T-helper 17 cell (primary cell): Measurements from ENCODE around the gene MEGF8. TPM values are rescaled to one million over a fixed set of nuclear protein-coding genes. Genes with fewer than 3 reads are reported as not detected.

ENCODE experiments used
- ATAC-seq: fragments of 150-1000 bp; cut with Tn5 transposase; 2 replicates; pipeline ENCODE4 v1.10.0; 2021; ENCODE audit warnings: mild to moderate bottlenecking, moderate library complexity
- DNase-seq, 3 donors: peaks; one replicate each; pipeline versions ENCODE4 v3.0.0 to v3.0.0-alpha.2; 2020 to 2021
- H3K9me3 ChIP-seq: one replicate; pipeline ENCODE4 v1.7.0; 2013; ENCODE audit warnings: low read length, mild to moderate bottlenecking; ENCODE audit not compliant: control insufficient read depth, poor library complexity, severe bottlenecking
- H3K27ac Mint-ChIP-seq: one replicate; pipeline ENCODE4 v1.8.0; 2022; ENCODE audit warnings: mild to moderate bottlenecking, moderate library complexity, mixed read lengths
- H3K27me3 Mint-ChIP-seq: one replicate; pipeline ENCODE4 v1.8.0; 2022; ENCODE audit warnings: mixed read lengths
- H3K36me3 Mint-ChIP-seq: one replicate; pipeline ENCODE4 v1.8.0; 2022; ENCODE audit warnings: low read depth, mixed read lengths
- H3K4me1 Mint-ChIP-seq: one replicate; pipeline ENCODE4 v1.8.0; 2022; ENCODE audit warnings: mild to moderate bottlenecking, mixed read lengths
- H3K4me3 Mint-ChIP-seq: one replicate; pipeline ENCODE4 v1.8.0; 2022; ENCODE audit warnings: mild to moderate bottlenecking, moderate library complexity, mixed read lengths
- total RNA-seq, 4 donors: library from RNA in 2 of 4; stranded (reverse) in 2 of 4; gene quantifications; one replicate each; pipeline ENCODE4 v1.2.3 and lab custom pipeline; 2022 to 2026

Gene MEGF8
- total RNA-seq, 2 donors from 2014 or later = 4.6 to 6.1 TPM

DNA sequence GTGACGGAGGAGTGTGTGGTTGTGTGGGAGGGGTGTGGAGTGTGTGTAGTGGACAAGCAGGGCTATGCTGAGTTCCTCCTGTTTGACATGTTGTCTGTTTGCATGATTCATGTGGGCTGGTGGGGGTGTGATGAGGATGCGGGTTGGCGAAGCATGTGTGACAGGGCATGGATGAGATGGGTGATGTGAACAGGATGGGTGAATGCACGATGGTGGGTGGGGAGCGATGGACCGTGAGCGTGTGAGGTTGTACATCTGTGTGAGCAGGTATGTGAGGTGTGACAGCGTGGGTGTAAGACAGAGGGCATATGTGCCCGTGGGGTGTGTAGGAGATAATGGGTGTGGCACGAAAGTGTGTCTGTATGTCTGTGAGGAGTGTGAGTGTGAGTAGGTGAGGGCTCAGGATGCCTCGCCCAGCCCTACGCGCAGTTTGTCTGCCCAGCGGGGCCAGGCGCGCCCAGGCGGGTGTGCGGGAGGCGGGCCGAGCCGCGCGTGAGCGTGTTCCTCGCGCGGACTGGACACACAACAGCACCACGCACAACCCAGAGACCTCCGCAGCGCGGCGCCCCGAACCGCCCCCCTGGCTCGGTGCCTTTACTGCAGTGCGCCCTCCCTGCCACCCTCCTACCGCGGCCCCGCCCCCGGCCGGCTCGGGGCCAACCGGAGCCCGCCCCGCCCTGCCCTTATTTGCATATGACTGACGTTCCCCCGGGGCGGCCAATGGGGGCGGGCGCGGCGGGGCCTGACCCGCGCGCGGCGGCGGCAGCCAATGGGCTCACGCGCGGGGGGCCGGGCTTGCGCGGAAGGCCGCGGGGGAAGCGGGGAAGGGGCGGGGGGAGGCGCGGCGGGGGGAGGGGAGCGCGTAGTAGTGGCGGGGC is 42.0 kb upstream of the MEGF8 start:
- no peaks in the 10 kb centered on the region for H3K9me3 ChIP-seq
- H3K27me3 Mint-ChIP-seq = no peaks in the 10 kb centered on the region

DNA sequence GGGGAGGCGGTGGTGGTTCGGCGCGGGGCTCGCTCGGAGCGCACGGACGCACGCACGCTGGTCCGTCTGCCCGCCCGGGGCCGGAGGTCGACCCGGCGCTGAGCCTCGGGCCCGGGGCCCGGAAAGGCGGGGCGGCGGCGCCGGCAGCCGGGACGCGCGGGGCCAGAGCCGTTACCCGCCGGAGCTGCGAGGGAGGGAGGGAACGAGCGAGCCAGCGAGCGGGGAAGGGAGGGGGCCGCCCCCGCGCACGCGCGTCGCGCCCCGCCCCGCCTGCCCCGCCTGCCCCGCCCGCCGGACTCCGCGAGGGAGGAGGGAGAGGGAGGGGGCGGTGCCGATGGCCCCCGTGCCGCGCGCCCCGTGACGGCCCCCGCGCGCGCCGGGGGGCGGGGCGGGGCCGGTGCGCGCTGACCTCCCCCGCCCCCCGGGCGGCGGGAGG is 41.4 kb upstream of the MEGF8 start:
- peak; percentile 52 for ATAC-seq
- no peak overlapping the region for H3K4me3 Mint-ChIP-seq
- DNase-seq = peak; percentile 75 to 91 (median 89)
- no peaks in the 10 kb centered on the region for H3K27me3 Mint-ChIP-seq
- no peak overlapping the region for H3K27ac Mint-ChIP-seq
- H3K36me3 Mint-ChIP-seq = peaks cover 5% of the 10 kb centered on the region
- H3K9me3 ChIP-seq = no peaks in the 10 kb centered on the region
- H3K4me1 Mint-ChIP-seq = peaks cover 36% of the 10 kb centered on the region

More for the DNA sequence above, 42.0 kb upstream of the MEGF8 start:
- Mint-ChIP-seq H3K27ac (no peak overlapping the region), H3K4me1 (peaks cover 41% of the 10 kb centered on the region), H3K36me3 (peaks cover 5% of the 10 kb centered on the region), H3K4me3 (no peak overlapping the region)
- ATAC-seq = peak; percentile 73
- peak; percentile 92 to 98 (median 97) for DNase-seq

- Mint-ChIP-seq H3K4me1 (peaks cover 29% of the 10 kb centered on the region), H3K27me3 (no peaks in the 10 kb centered on the region), H3K4me3 (peak overlapping the region; percentile 99), H3K27ac (peak overlapping the region; percentile 97), H3K36me3 (peaks cover 3% of the 10 kb centered on the region)
- no peaks in the 10 kb centered on the region for H3K9me3 ChIP-seq
- DNase-seq = no peak
- ATAC-seq = no peak
These were observed 40.7 kb upstream of the MEGF8 start for GRCh38 chr19:42284591-42285341.

DNA sequence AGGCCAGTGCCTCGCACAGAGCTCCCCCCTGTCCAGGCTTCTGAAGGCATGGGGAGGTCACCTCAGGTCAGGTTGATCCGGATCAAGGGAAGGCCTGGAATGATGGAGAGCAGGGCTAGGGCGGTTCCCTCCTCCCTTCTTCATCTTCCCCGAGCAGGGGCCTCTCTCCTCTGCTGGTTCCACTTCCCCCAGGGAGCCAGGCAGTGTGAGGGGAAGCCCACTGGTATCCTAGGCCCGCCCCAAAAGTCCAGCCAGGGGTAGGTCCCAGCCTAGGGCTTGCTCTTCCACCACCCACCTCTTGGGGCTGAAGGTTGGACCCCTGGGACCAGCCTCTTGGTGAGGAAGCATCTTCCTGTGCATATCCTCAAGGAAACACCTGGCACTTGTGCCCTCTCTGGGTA is 39.9 kb upstream of the MEGF8 start:
- H3K4me3 Mint-ChIP-seq = peak overlapping the region; percentile 57
- H3K4me1 Mint-ChIP-seq = peaks cover 29% of the 10 kb centered on the region
- ATAC-seq = no peak
- no peaks in the 10 kb centered on the region for H3K27me3 Mint-ChIP-seq
- H3K27ac Mint-ChIP-seq = peak overlapping the region; percentile 97
- DNase-seq = no peak
- H3K9me3 ChIP-seq = no peaks in the 10 kb centered on the region
- peaks cover 3% of the 10 kb centered on the region for H3K36me3 Mint-ChIP-seq

GRCh38 chr19:42285988-42286348 is 39.5 kb upstream of the MEGF8 start:
- Mint-ChIP-seq H3K36me3 (peaks cover 3% of the 10 kb centered on the region), H3K4me1 (peaks cover 29% of the 10 kb centered on the region), H3K27me3 (no peaks in the 10 kb centered on the region), H3K4me3 (peak overlapping the region; percentile 57), H3K27ac (peak overlapping the region; percentile 97)
- DNase-seq = no peak
- no peaks in the 10 kb centered on the region for H3K9me3 ChIP-seq
- ATAC-seq = no peak

DNA sequence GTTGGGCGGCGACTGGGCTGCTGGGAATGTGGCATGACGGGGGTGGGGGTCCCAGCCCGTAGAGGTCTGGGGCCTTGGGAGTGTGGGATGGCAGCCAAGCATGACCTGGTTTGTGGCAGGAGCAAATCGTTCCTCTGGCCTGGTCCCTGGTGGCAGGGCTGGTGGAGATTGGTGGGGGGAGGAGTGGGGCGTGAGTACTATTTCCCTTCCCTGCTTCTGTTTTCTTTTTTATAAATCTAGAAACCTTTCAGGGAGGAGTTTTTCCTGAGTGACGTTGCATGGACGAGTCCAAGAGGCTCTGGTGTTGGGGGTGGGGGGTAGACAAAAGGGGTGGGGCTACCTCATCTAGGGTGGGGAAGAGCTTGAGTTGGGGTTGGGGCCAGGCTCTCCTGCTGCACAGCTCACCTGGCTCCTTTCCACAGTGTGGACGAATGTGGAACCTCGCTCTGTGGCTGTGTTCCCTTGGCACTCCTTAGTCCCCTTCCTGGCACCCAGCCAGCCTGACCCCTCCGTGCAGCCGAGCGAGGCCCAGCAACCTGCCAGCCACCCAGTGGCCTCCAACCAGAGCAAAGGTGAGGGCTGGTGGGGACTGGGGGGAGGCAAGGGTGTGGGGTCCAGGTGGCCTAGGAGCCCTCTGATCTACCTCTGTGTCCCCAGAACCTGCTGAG is 39.0 kb upstream of the MEGF8 start:
- DNase-seq (no peak), ATAC-seq (no peak)
- H3K4me1 Mint-ChIP-seq = peaks cover 28% of the 10 kb centered on the region
- peak overlapping the region; percentile 57 for H3K4me3 Mint-ChIP-seq
- H3K27me3 Mint-ChIP-seq = no peaks in the 10 kb centered on the region
- H3K9me3 ChIP-seq = no peaks in the 10 kb centered on the region
- H3K36me3 Mint-ChIP-seq = peaks cover 3% of the 10 kb centered on the region
- peak overlapping the region; percentile 97 for H3K27ac Mint-ChIP-seq

- Mint-ChIP-seq H3K27ac (no peak overlapping the region), H3K36me3 (peaks cover 7% of the 10 kb centered on the region), H3K27me3 (no peaks in the 10 kb centered on the region), H3K4me3 (no peak overlapping the region), H3K4me1 (peaks cover 30% of the 10 kb centered on the region)
- H3K9me3 ChIP-seq = no peaks in the 10 kb centered on the region
- ATAC-seq (no peak), DNase-seq (no peak)
These were observed 38.2 kb upstream of the MEGF8 start for GRCh38 chr19:42287017-42287826.

- peaks cover 7% of the 10 kb centered on the region for H3K36me3 Mint-ChIP-seq
- H3K4me1 Mint-ChIP-seq = peaks cover 26% of the 10 kb centered on the region
- H3K4me3 Mint-ChIP-seq = no peak overlapping the region
- H3K9me3 ChIP-seq = no peaks in the 10 kb centered on the region
- no peaks in the 10 kb centered on the region for H3K27me3 Mint-ChIP-seq
- H3K27ac Mint-ChIP-seq = no peak overlapping the region
- no peak for ATAC-seq
- no peak for DNase-seq
These were observed 37.7 kb upstream of the MEGF8 start for GRCh38 chr19:42287827-42288107.

- Mint-ChIP-seq H3K4me3 (no peak overlapping the region), H3K27ac (no peak overlapping the region), H3K4me1 (peaks cover 26% of the 10 kb centered on the region), H3K27me3 (no peaks in the 10 kb centered on the region), H3K36me3 (peaks cover 9% of the 10 kb centered on the region)
- ATAC-seq (no peak), DNase-seq (no peak)
- no peaks in the 10 kb centered on the region for H3K9me3 ChIP-seq
These were observed 37.0 kb upstream of the MEGF8 start for GRCh38 chr19:42288387-42288786.

DNA sequence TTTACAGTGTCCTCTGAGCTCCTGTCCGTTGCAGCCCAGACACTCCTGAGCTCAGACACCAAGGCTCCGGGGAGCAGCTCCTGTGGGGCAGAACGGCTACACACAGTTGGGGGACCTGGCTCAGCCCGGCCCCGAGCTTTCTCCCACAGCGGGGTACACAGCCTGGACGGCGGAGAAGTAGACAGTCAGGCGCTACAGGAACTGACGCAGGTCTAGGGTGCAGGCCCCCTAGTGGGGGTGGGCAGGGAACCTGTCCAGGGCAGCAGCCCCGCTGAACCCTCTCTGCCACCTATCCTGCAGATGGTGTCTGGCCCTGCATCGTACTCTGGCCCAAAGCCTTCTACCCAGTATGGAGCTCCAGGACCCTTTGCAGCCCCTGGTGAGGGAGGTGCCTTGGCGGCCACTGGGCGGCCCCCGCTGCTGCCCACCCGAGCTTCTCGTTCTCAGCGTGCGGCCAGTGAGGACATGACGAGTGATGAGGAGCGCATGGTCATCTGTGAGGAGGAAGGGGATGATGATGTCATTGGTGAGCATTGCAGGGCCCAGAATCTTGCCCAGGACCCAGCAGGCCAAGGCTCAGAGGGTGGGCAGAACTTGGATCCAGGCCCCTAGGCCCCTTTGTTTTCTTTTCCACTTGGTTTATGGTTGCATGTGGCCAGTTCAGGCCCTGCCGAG is 36.4 kb upstream of the MEGF8 start:
- H3K9me3 ChIP-seq = no peaks in the 10 kb centered on the region
- ATAC-seq (no peak), DNase-seq (no peak)
- H3K4me3 Mint-ChIP-seq = no peak overlapping the region
- no peaks in the 10 kb centered on the region for H3K27me3 Mint-ChIP-seq
- H3K36me3 Mint-ChIP-seq = peaks cover 9% of the 10 kb centered on the region
- peaks cover 26% of the 10 kb centered on the region for H3K4me1 Mint-ChIP-seq
- no peak overlapping the region for H3K27ac Mint-ChIP-seq

GRCh38 chr19:42289556-42290041 is 35.8 kb upstream of the MEGF8 start:
- Mint-ChIP-seq H3K4me3 (no peak overlapping the region), H3K27me3 (no peaks in the 10 kb centered on the region), H3K27ac (no peak overlapping the region), H3K4me1 (peaks cover 26% of the 10 kb centered on the region), H3K36me3 (peaks cover 9% of the 10 kb centered on the region)
- DNase-seq = no peak
- ATAC-seq = no peak
- no peaks in the 10 kb centered on the region for H3K9me3 ChIP-seq

DNA sequence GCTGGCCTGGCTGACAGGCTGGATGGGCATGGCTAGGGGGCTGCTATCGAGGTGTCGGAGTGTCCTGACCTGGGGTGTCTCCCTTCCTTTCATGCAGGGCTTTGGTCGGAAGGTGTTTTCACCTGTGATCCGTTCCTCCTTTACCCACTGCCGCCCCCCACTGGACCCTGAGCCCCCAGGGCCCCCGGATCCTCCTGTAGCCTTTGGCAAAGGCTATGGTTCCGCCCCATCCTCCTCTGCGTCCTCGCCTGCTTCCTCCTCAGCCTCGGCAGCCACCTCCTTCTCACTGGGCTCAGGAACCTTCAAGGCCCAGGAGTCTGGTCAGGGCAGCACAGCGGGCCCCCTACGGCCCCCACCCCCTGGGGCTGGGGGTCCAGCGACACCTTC is 35.3 kb upstream of the MEGF8 start:
- no peaks in the 10 kb centered on the region for H3K27me3 Mint-ChIP-seq
- no peak for DNase-seq
- no peak for ATAC-seq
- no peak overlapping the region for H3K4me3 Mint-ChIP-seq
- peaks cover 6% of the 10 kb centered on the region for H3K36me3 Mint-ChIP-seq
- no peak overlapping the region for H3K27ac Mint-ChIP-seq
- peaks cover 21% of the 10 kb centered on the region for H3K4me1 Mint-ChIP-seq
- no peaks in the 10 kb centered on the region for H3K9me3 ChIP-seq
